ENCODE data around the gene ITPR3.

Gene ITPR3

DNA sequence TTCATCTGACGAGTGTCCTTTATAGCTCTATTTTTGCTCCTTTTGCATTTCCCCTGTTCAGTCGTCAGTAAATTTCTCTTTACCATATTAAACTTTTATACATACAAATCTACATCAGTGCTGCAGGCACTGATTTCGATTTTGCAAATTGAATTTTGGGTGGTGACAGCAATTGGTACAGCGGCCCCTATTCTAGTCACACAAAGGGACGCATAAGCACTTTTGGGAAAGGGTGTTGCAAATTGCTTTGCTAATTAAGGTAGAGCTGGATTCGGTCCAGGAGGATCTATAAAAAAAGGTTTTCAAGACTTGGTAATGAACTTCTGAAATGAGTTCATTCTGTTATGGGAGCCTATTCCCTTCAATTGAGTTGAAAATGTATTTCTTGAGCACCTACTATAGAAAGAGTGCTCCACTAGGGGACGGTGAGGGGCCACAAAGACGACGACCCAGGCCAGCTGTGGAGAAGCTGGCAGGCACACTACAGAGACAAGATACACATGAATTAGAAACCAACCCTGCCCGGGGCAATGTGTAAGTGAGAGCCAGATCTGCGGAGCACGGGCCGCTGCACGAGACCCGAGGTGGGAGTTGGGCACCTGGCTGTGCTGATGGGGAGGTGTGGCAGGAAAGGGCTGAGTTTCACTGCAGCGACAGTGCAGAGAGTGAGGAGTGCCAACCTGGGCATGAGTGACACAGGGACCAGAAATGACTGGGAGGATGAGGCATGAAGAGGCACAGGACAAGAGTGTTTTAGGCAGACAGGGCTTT lies 85.0 kb downstream of the ITPR3 start:
- DNase-seq, result no peak

DNA sequence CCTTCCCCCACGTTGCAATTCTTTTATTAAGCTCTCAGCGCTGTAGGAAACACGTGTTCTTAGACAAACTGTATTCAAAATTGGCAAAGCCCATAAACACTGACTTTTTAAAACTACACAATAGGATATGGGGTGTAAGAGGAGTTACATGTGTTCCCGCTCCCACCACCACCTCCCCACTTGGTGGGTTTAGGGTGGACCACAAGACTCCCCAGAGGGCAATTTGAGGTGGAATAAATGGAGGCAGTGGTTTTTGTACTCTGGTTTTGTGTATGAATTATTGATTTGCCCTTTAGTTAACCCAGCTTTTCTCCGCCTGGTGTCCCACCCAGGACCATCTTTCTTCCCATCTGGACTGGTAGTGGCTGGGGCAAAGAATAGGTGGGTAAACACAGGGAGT lies 86.6 kb downstream of the ITPR3 start:
- DNase-seq, result no peak

DNA sequence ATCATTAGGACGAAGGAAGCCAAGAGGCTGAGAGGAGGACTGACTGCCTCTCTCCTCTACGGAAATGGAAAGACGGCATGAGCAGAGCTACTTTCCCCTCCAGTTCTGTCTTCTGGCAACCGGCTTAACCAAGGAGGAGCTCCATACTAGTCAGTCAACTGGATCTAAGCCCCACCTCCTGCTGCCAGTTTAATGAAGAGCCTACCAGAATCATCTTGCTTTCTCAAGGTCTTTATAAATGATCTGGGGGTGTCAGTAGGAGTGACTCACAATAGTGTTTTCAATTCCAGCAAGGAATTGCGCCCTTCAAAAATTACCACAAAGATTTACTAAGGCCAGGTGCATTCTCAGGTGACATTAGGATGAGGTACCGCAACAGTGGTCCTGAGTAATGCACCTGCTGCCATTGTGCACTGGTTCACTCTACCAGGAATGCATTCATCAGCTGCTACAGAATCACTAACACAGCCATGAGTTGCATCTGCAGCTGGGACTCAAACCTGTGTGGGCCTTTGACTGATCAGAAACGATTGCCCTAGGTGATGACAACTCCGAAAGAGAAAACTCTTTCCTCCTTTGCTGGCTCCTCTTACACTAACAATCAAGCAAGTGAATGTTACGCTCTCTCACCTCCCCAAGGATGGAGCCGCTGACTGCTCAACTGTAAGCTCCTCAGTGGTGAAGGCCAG lies 87.5 kb downstream of the ITPR3 start:
- no peak for DNase-seq

DNA sequence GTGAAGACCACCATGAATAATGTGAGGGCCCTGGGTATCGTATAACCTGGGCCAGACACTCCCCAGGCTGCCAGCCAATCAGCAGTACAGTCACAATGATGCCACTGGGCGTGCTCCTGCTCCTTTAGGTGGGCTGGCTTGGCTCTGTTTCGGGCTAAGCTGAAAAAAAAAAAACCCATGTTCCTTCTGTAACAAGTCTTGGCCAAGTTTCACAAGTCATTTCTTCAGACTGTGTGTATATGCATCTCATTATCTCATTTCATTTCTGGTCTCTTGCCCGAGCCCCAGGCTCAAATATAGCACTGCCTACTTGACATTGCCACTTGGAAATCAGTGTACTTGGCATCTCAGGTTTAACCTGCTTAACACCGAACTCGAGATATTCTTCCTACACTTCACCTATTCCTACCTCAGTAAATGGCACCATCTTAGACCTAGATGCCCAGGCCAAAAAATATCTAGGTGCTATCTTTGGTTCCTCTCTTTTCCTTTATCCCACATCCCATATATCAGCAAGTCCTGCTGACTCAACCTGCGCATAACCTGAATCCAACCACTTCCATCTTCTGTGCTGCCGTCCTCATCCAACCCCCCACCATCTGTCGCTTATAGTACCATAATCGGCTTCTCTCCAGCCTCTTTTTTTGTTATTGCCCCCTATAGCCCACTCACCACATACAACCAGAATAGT lies 88.6 kb downstream of the ITPR3 start:
- no peak for DNase-seq

DNA sequence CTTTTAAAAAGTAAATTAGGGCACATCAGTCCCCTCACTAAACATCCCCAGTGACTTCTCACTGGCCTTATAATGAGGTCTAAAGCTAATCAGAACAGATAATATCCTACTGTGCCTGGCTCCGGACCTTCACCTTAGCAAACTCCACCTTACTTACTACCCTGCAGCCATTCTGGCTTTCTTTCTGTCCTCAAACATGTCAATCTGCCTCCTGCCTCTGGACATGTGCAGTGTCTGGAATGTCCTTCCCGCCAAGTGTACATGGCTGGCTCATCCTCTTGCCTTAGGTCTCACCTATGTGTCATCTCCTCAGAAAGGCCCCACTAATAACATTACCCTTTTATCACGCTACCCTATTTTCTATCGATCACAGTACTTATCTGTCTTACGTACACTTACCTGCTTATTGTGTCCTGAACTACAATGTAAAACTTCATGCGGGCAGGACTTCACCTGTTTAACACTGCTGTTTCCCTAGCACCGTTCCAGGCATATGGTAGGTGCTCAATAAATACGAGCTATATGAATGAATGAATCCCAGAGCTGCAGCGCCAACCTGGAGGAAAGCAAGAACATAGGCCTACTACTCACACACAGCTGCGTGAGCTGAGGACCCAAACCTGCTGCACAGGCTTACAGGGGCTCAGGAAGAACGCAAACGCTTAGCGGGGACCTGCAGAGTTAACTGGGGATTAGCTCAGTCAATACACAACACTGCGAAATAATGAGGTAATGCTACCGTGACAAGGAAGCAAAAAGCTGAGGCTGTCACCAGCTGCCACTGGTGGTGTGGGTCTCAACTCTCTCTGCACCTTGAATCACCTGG lies 89.4 kb downstream of the ITPR3 start:
- DNase-seq, result no peak

DNA sequence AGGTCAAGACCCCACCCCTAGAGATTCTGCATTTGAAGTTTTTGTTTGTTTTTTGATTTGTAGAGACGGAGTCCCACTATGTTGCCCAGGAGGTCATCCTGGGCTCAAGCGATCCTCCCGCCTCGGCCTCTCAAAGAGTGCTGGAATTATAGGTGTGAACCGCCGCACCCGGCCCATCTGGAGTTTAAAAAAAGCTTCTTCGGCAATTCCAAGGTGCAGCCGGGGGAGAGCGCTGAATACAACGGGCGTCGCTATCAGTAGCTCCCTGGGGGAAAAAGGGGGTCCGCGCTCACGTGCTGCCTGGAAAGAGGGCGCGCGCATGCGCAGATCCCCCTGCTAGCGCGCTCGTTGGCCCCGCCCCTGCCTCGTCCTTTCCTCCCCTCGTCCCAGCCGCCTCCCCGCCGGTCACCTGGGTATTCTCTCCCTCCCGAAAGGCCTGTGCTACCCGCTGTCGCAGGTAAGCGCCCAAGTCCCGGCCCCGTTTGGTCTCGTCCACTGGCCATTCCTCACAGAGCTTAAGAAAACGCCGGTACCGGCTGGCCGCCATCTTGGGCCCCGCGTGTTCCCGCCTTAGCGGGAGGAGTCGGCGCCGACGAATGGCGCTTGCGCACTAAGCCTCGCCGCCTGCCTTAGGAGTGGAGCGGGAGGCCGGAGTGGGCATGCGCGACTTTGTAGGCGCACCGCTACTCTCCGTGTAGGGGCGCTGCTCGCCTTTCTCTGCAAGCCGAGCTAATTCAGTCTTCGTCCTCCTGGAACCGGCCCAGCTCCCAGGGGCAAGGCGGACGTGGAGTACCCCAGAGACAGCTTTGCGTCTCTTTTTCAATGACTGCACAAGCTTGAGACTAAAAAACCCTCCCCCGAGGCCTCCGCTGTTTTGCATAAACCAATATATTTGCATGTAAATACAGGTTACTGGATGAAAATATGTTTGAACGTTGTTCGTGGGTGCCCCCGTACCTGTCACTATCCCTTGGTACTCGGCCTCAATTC lies 90.3 kb downstream of the ITPR3 start, which contains the start of gene UQCC2:
Gene UQCC2, minus strand, starts transcription at position 561 of the 990 bp plus-strand sequence. Its CDS starts 14 bp downstream, at position 547.
- DNase-seq, result peak; percentile 96 to 97

DNA sequence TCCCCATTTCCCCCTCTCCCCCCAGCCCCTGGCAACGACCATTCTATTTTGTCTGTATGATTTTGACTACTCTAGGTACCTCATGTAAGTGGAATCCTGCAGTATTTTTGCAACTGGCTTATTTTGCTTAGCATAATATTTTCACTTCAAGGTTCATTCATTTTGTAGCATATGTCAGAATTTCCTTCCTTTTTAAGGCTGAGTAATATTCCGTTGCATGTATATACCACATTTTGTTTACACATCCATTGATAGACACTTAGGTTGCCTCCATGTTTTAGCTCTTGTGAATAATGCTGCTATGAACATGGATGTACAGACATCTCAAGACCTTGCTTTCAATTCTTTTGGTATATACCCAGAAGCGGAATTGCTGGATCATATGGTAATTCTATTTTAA lies 91.8 kb downstream of the ITPR3 start:
- DNase-seq, result no peak

DNA sequence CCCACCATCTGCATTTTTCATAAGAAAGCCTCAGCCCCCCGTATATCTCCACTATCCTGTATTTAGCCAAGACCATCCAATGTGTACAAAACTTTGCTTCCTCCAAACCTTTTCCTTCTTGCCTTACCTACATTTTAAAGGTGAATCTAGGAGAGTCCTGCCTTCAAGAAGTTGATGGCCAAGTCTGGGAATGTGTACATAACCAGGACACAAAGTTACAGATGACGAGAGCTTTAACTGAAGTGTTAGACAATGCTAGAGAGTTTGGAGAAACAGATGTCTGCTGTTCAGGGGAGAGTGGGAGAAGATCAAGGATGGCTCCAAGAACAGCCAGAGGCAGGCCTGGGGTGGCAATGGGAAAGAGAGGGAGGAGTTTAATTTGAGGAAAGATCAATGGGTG lies 92.7 kb downstream of the ITPR3 start:
- no peak for DNase-seq

DNA sequence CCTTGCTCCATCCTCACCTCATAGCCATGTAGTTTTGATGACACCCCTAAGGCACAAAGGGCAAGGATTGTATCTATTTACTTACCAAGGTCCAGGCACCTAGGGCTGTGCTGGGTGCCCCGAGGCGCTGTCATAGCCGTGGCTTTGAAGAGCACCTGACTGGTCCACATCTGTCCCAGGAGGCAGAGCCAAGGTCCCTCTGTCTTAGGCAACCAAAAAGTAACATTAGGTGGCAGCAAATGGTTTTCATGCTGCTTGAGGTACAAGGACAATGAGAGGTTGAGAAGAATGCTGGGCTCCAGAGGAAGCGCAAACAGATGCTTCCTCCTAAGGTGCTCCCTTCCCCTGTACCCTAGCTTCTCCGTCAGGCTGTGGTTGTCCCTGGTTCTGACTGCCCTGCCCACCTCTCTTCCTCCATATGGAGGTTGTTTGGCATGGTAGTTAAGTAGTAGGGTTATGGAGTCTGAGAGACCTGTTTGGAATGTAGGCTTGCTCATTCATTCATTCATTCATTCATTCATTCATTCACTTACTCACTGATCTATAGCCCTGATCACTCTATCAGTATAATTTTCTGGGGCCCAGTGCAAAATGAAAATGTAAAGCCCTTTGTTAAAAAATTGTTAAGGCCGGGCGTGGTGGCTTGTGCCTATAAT lies 93.4 kb downstream of the ITPR3 start:
- no peak for DNase-seq

DNA sequence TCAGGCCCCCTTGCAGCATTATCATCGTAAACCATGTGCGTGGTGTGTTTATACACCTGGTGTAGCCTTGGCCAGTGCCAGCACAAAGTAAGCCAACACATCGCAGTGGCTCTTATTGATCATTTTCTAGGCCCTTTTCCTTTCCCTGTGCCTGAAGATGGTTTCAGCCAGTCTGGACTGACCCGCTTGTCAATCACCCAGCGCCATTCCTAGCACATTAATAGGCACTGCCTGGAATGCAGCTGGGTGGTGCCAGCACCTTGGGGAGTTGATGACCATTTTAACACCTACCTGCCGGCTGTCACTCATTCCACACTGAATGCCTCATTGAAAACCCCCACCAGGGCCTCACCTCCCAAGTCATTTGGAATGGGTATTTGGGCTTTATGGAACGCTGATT lies 95.3 kb downstream of the ITPR3 start:
- DNase-seq, result no peak

DNA sequence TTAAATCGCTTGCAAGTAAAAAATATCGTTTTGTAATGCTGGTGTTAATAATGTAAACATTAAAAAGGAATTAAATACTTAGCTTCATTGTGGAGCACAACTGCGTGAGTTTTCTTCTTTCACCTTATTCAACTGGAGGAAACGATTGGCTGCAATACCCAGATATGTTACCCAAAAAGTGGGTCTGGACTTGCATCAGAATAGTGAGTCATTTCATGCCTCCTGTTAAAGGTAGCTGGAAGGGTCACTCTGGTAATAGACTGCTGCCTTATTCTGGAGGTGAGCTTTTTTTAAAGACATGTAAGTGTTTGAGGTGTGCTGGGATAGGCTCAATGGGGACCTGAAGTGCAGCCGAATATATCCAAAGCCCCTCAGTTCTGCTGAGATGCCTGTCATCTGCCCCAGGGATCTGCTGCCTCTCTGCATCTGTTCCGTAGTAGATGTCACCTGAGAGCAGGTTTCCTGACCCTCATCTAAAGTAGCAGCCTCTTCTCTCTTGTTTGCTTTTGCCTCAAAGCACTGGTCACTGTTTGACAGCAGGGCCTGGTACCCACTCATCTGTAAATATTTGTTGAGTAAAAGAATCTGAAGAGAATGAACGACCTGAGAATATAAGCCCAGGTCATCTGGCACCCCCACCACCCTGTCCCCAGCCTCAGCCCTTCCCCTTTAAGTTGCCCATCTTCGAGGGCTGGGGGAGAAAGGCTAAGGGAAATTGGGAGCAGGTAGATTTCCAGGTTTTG lies 95.9 kb downstream of the ITPR3 start:
- no peak for DNase-seq

DNA sequence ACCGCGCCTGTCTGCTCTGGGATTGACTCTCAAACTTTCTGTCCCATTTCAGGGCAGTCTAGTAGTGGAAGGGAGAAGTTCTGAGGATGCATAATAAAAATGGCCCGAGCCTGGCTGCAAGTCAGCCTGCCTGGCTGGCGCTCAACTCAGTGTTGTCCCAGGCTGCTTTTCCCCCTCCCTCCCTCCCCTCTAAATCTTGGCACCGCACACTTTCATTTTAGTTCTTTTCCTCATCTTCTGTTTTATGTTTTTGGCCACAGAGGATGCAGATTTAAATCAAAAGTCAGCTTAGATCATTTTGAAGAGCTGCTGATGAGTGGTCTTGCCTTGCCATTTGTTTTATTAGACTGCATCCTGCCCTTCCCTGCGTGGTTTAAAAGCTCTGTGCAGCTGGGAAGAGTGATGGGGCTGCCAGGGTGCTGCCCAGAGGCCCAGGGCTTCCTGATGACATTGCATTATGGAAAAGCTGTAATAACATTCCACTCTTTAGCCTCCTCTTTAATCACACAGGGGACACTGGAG lies 96.9 kb downstream of the ITPR3 start:
- no peak for DNase-seq

DNA sequence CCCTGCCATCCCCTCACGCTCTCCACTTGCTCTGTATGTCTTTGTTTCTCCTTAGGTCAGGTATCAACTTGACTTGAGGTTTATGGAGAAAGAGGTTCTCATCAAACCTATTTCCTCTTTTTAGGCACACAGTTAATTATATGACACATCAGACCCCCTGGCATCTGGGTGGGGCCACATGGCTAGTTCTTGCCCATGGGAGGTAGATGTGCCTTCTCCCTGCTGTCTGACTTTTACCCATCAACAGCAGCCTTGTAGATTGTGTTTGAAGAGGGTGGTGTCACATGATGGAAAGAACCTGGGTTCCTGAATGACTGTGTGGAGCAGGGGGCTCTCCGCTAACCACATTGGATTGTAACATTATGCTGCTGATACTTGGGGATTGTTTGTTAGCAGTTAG lies 97.6 kb downstream of the ITPR3 start:
- no peak for DNase-seq

DNA sequence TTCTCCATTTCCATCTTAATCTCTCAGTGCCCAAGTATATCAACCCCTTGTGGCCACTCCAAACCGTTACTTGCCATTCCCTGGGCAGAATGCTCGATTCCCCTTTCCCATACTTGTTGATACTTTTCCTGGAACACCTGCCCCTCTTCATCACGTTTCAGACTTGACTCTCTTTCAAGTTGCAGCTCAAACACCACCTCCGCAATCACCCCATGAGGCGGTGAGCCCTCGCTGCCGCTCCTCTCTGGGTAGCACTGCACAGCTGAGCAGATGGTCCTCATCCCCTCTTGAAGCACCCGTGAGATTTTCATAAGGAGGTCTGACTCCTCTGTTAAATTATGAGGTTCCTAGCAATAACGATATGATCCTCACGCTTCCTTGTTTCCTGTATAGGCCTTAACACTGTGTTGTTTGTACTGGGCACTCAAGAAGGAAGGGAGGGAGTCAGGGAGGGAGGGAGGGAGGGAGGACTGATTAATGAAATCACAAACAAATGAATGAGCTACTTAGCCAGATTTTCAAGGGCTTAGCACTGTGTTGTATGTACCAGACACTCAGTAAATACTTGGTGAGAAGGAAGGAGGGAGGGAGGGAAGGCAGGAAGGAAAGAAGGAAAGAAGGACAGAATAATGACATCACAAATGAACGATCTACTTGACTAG lies 98.3 kb downstream of the ITPR3 start:
- no peak for DNase-seq

DNA sequence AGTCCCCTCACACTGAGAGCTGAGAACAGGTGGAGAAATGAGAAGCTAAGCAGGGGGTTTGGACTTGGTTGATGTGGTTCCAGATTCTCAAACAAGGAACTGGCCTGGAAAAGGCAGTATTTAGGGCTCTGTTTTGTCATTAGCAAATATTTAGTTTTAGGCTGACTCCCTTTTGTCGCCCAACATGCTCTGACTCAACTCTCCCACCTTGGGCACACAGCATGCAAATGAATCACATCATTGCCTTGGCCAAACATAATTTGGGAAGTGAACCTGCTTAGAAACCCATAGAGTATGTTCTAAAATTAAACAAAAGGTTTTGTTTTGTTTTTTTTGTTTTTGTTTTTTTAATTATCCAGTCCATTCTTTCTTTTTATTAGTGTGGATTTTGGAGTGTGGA lies 99.9 kb downstream of the ITPR3 start:
- DNase-seq, result no peak

DNA sequence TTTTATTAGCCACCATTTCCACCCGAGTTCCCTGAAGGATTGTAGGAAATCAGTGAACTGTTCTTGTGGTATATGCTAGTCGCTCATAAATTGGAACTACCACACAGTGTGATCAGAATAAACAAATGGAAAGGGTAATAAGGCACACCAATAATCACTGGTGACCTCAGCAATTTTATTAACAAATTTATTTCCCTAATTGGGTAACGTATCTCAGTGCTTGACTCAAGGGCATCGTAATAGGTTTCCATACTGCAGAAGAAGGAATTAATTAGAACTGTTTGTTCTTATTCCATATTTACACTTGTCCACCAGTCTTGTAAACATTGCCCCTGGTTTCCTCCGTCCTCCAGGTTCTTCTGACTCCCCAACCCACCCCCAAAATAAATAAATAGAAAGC lies 100.4 kb downstream of the ITPR3 start:
- DNase-seq, result no peak

DNA sequence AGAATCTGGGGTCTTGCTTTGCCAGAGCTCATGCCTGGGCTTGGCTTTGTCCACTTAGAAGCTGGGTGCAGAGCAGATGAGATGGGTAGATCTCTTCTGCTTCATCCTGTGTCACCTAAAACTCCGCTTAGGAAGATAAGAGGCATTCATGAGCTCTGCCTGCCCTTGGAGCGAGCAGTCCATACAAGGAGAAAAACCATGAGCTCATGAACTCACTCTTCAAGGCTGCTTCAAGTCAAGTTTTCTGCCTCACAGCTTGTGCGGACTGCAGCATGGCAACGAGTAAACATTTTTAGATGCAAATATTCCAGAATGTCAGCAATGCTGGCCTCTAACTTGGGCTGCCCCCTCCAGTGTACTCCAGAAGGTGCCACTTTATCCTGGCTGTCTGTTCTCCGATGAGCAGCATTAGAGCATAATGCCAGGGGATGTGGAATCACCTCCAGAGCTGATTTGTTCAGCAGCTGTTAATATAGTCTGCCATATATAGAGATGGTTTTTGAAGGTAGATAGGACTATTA lies 101.0 kb downstream of the ITPR3 start:
- DNase-seq, result no peak

DNA sequence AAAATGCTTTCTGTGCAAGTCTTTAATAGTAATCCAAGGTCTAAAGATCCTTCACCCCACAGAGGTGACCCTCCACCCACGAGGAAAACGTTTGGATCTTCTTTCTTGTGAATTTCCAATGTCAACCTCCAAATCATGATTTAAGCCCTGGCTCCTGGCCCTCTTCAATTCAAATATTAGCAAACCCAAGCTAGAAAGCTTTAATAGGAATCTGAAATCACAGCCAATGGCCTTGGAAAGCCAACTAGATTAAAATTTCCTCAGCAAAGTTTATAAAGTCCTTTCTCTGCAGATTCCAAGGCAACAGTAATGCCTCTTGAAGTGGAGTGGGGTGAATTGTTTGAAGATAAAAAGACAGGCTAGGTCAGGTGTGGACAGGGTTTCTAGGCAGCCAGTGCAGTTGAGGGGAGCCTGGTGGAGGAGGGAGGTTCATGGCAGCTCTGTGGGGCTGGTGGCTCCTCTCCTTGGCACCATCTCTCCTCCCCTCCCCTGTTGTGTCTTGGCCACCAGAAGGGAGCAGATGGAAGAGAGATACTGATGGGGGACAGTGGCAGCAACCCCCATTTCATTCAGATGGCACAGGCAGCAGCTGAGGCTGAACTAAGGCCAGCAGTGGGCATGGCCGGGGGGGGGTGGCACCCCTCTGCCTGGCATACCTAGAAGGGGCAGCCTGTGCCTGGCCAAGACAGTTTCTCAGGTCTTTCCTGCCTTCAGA lies 102.4 kb downstream of the ITPR3 start:
- DNase-seq, result no peak
